SK-N-SH (cell line): ENCODE data around the gene MVB12A.

Experiments used
- CTCF ChIP-seq: fragments of 200-600 bp; sonication (generic); IDR thresholded peaks from 2 replicates; pipeline ENCODE4 v1.6.1; 2017; ENCODE audit warnings: antibody characterized with exemption, mild to moderate bottlenecking, moderate library complexity
- GATA2 ChIP-seq: sonication (generic); formaldehyde crosslinking; IDR thresholded peaks from 2 replicates; pipeline ENCODE4 v1.5.0; 2020; ENCODE audit warnings: mild to moderate bottlenecking, missing genetic modification reagents
- NFIC ChIP-seq: IDR thresholded peaks from 2 replicates; pipeline ENCODE4 v1.4.0; 2012; ENCODE audit warnings: borderline replicate concordance
- POLR2AphosphoS5 ChIP-seq: IDR thresholded peaks from 2 replicates; pipeline ENCODE4 v1.6.1; 2012; ENCODE audit warnings: low read depth, low read length
- RAD21 ChIP-seq: IDR thresholded peaks from 2 replicates; pipeline ENCODE4 v1.6.1; 2012; ENCODE audit warnings: mild to moderate bottlenecking, low read length
- REST ChIP-seq: IDR thresholded peaks from 2 replicates; pipeline ENCODE4 v1.6.1; 2012; ENCODE audit warnings: mild to moderate bottlenecking, low read depth, low read length, moderate library complexity
- SIN3A ChIP-seq: IDR thresholded peaks from 2 replicates; pipeline ENCODE4 v1.6.1; 2012; ENCODE audit warnings: low read depth, mild to moderate bottlenecking, low read length, moderate library complexity, borderline replicate concordance
- TAF1 ChIP-seq: IDR thresholded peaks from 2 replicates; pipeline ENCODE4 v1.6.1; 2012; ENCODE audit warnings: low read depth, mild to moderate bottlenecking, low read length, moderate library complexity, borderline replicate concordance

- no peak for TF ChIP-seq CTCF
- no peak for TF ChIP-seq TAF1
- no peak for TF ChIP-seq RAD21
- no peak for TF ChIP-seq GATA2 (CRISPR knock-in tag)
- no peak for TF ChIP-seq NFIC
- no peak for TF ChIP-seq POLR2AphosphoS5
- no peak for TF ChIP-seq REST
- TF ChIP-seq SIN3A: no peak
Observed at GRCh38 chr19:17389288-17389687, 30.6 kb upstream of the MVB12A start.
